SK-N-SH treated with all-trans-retinoic acid at 6 μM for 48 hours (cell line): ENCODE results near the gene FXR2.

Experiments
- ATAC-seq: fragments of 200-7000 bp; cut with Tn5 transposase; 3 replicates; pipeline ENCODE4 v1.9.1; 2020; ENCODE audit warnings: mild to moderate bottlenecking, moderate library complexity
- ARNTL ChIP-seq: fragments of 450-650 bp; formaldehyde crosslinking; IDR thresholded peaks from 2 replicates; pipeline ENCODE4 v1.5.0; 2020; ENCODE audit warnings: low read depth, mild to moderate bottlenecking, moderate library complexity, borderline replicate concordance
- BACH2 ChIP-seq: fragments of 250-450 bp; sonication (Bioruptor Pico); IDR thresholded peaks from 2 replicates; pipeline ENCODE4 v1.9.0; 2021; ENCODE audit warnings: mild to moderate bottlenecking, borderline replicate concordance
- CSDC2 ChIP-seq: fragments of 250-450 bp; sonication (Bioruptor Pico); IDR thresholded peaks from 2 replicates; pipeline ENCODE4 v1.5.0; 2020; ENCODE audit warnings: mild to moderate bottlenecking, moderate library complexity
- ESRRG ChIP-seq: fragments of 250-450 bp; sonication (Bioruptor Pico); IDR thresholded peaks from 2 replicates; pipeline ENCODE4 v1.6.1; 2021; ENCODE audit warnings: mild to moderate bottlenecking
- GLIS3 ChIP-seq: fragments of 250-450 bp; sonication (Bioruptor Pico); IDR thresholded peaks from 2 replicates; pipeline ENCODE4 v1.5.0; 2020; ENCODE audit warnings: mild to moderate bottlenecking, moderate library complexity
- ISL1 ChIP-seq: fragments of 250-450 bp; sonication (Bioruptor Pico); IDR thresholded peaks from 2 replicates; pipeline ENCODE4 v2.1.2; 2022; ENCODE audit warnings: mild to moderate bottlenecking, moderate library complexity
- OSR1 ChIP-seq: fragments of 250-450 bp; sonication (Bioruptor Pico); IDR thresholded peaks from 2 replicates; pipeline ENCODE4 v1.8.0; 2022; ENCODE audit warnings: moderate library complexity, mild to moderate bottlenecking, inconsistent platforms
- PPARA ChIP-seq: fragments of 250-450 bp; sonication (Bioruptor Pico); IDR thresholded peaks from 2 replicates; pipeline ENCODE4 v1.5.0; 2020; ENCODE audit warnings: mild to moderate bottlenecking, borderline replicate concordance
- RARB ChIP-seq: fragments of 250-450 bp; sonication (Bioruptor Pico); IDR thresholded peaks from 2 replicates; pipeline ENCODE4 v1.8.0; 2021; ENCODE audit warnings: mild to moderate bottlenecking, moderate library complexity
- SNAI2 ChIP-seq: fragments of 250-450 bp; sonication (Bioruptor Pico); IDR thresholded peaks from 2 replicates; pipeline ENCODE4 v1.5.0; 2020; ENCODE audit warnings: mild to moderate bottlenecking, moderate library complexity
- TCF4 ChIP-seq: fragments of 250-450 bp; sonication (Bioruptor Pico); IDR thresholded peaks from 2 replicates; pipeline ENCODE4 v1.8.0; 2021; ENCODE audit warnings: mild to moderate bottlenecking, moderate library complexity, borderline replicate concordance
- TOX ChIP-seq: fragments of 250-450 bp; sonication (Bioruptor Pico); IDR thresholded peaks from 2 replicates; pipeline ENCODE4 v1.8.0; 2021; ENCODE audit warnings: mild to moderate bottlenecking, moderate library complexity, borderline replicate concordance
- ZC3H10 ChIP-seq: fragments of 250-450 bp; sonication (Bioruptor Pico); IDR thresholded peaks from 2 replicates; pipeline ENCODE4 v1.5.1; 2021; ENCODE audit warnings: mild to moderate bottlenecking, moderate library complexity
- ZFP3 ChIP-seq: fragments of 250-450 bp; sonication (Bioruptor Pico); IDR thresholded peaks from 2 replicates; pipeline ENCODE4 v1.5.0; 2020; ENCODE audit warnings: mild to moderate bottlenecking, moderate library complexity
- ZFP30 ChIP-seq: fragments of 450-650 bp; formaldehyde crosslinking; IDR thresholded peaks from 2 replicates; pipeline ENCODE4 v1.5.0; 2022; ENCODE audit warnings: mild to moderate bottlenecking, moderate library complexity
- ZNF565 ChIP-seq: fragments of 450-650 bp; formaldehyde crosslinking; conservative IDR thresholded peaks from 2 replicates; pipeline ENCODE4 v1.5.0; 2020; ENCODE audit warnings: low read depth, mild to moderate bottlenecking, moderate library complexity
- ZNF70 ChIP-seq: fragments of 450-650 bp; formaldehyde crosslinking; IDR thresholded peaks from 2 replicates; pipeline ENCODE4 v1.5.0; 2020; ENCODE audit warnings: mild to moderate bottlenecking, moderate library complexity
- ZNF8 ChIP-seq: fragments of 450-650 bp; formaldehyde crosslinking; IDR thresholded peaks from 2 replicates; pipeline ENCODE4 v1.5.0; 2020; ENCODE audit warnings: mild to moderate bottlenecking, moderate library complexity
- TF ChIP-seq, protein P1 (sequence below): fragments of 250-450 bp; sonication (Bioruptor Pico); IDR thresholded peaks from 2 replicates; pipeline ENCODE4 v1.8.0; 2020; ENCODE audit warnings: mild to moderate bottlenecking, moderate library complexity, borderline replicate concordance
- TF ChIP-seq, protein P2 (sequence below): fragments of 250-450 bp; sonication (Bioruptor Pico); IDR thresholded peaks from 2 replicates; pipeline ENCODE4 v1.5.1; 2020; ENCODE audit warnings: low read depth, mild to moderate bottlenecking, moderate library complexity
- TF ChIP-seq, protein P3 (sequence below): fragments of 250-450 bp; sonication (Bioruptor Pico); IDR thresholded peaks from 2 replicates; pipeline ENCODE4 v1.5.0; 2020; ENCODE audit warnings: mild to moderate bottlenecking, moderate library complexity

FXR2 gene

DNA sequence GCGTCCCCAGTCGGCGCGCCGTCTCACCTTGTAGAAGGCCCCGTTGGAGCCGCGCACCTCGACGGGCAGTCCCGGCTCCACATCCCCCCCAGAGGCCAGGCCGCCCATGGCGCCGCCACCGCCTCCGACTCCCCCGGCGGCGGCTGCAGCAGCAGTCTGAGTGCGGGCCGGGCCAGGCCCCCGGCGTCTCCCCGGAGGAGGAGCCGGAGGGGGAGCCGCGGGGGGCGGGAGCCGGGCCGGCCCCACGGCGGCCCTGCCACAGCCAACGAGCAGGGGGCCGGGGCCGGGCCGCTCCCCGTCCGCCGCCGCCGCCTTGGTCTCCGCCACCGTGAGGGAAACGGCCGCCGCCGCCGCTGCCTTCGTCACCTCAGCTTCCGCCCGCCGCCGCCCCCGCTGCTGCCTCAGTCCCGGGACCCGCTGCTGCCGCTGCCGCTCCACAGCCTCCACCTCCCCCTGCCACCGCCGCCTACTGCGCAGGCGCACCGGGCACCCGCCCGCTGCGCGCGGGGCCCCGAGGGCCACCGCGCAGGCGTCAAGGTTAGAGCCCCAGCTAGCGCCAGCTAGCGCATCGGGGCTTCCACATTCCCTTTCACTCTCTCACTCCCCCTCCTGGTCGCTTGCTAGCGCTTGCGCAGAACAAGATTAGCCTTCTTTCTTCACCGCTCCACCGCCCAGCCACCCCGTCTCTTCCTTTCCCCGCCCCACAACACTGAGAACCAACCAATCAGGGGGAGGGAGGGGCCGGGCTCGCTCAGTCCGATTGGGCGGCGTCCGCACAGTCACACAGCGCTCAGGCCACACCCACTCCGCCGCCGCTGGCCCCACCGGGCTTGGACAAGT, at the start of gene FXR2:
Gene FXR2 (minus strand): TSS at position 473 of the 840 bp plus-strand sequence. CDS start 365 bp downstream, at position 108.
- TF ChIP-seq ZNF565 (CRISPR knock-in tag) (no peak), ZFP30 (no peak), ESRRG (no peak), ZFP3 (no peak), TCF4 (CRISPR knock-in tag) (no peak)
- TF ChIP-seq, protein P1, sequence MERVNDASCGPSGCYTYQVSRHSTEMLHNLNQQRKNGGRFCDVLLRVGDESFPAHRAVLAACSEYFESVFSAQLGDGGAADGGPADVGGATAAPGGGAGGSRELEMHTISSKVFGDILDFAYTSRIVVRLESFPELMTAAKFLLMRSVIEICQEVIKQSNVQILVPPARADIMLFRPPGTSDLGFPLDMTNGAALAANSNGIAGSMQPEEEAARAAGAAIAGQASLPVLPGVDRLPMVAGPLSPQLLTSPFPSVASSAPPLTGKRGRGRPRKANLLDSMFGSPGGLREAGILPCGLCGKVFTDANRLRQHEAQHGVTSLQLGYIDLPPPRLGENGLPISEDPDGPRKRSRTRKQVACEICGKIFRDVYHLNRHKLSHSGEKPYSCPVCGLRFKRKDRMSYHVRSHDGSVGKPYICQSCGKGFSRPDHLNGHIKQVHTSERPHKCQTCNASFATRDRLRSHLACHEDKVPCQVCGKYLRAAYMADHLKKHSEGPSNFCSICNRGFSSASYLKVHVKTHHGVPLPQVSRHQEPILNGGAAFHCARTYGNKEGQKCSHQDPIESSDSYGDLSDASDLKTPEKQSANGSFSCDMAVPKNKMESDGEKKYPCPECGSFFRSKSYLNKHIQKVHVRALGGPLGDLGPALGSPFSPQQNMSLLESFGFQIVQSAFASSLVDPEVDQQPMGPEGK (CRISPR knock-in tag), result 0 out of 2 replicates have a peak, but pooled peaks have one; percentile 29
- peak; percentile 96 for ATAC-seq

DNA sequence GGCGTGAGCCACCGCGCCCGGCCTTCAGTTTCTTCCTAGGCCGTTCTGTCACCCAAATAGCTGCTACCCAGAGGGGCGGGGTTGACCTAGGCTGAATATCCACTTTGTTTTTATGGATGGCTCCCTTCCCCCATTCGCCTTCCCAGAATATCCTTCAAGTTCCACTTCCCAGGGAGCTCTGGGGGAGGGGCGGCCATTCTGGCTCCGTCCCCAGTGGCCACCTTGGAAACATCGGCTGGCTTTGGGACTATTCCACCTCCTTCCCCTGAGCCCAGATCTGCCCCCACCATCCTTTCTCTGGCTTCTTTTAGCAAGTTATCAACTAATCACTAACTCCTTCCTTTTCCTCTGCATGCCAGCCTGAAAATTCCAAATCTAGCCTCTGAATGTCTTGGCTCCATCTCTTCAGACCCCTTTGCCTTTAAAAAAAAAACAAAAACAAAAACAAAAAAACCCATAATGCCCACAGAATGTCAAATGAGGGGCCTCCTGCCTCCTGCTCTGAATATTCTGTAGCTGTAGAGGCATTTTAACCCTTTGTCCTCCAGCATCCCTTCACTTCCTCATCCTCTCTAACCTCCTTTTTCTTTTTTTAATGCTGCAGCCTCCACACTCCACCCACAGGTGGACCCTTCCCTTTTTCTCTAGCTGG, 42.4 kb upstream of the FXR2 start:
- ATAC-seq, result no peak
- TF ChIP-seq ZFP3 (no peak), TOX (CRISPR knock-in tag) (no peak), ARNTL (CRISPR knock-in tag) (no peak), ZC3H10 (CRISPR knock-in tag) (no peak), RARB (CRISPR knock-in tag) (no peak), PPARA (CRISPR knock-in tag) (no peak), ESRRG (no peak), ZNF8 (CRISPR knock-in tag) (no peak), SNAI2 (CRISPR knock-in tag) (no peak), BACH2 (CRISPR knock-in tag) (no peak), ZNF565 (CRISPR knock-in tag) (no peak), ZNF70 (CRISPR knock-in tag) (no peak)
- TF ChIP-seq, protein P2, sequence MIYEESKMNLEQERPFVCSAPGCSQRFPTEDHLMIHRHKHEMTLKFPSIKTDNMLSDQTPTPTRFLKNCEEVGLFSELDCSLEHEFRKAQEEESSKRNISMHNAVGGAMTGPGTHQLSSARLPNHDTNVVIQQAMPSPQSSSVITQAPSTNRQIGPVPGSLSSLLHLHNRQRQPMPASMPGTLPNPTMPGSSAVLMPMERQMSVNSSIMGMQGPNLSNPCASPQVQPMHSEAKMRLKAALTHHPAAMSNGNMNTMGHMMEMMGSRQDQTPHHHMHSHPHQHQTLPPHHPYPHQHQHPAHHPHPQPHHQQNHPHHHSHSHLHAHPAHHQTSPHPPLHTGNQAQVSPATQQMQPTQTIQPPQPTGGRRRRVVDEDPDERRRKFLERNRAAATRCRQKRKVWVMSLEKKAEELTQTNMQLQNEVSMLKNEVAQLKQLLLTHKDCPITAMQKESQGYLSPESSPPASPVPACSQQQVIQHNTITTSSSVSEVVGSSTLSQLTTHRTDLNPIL (CRISPR knock-in tag), result no peak

DNA sequence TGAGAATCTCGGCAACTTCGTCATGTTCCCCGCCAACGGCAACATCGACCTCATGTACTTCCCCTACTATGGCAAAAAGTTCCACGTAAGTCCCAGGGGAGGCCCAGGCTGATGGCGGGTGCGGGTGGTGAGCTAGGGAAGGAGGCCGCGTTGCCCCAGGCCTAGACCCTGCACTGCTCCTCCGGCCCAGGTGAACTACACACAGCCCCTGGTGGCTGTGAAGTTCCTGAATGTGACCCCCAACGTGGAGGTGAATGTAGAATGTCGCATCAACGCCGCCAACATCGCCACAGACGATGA, 40.8 kb upstream of the FXR2 start:
- no peak for ATAC-seq
- TF ChIP-seq ZNF565 (CRISPR knock-in tag), result no peak
- no peak for TF ChIP-seq CSDC2 (CRISPR knock-in tag)
- no peak for TF ChIP-seq ZFP30
- TF ChIP-seq, protein P1 (CRISPR knock-in tag), result no peak
- TF ChIP-seq SNAI2 (CRISPR knock-in tag), result no peak
- no peak for TF ChIP-seq ARNTL (CRISPR knock-in tag)
- no peak for TF ChIP-seq GLIS3 (CRISPR knock-in tag)
- TF ChIP-seq ZFP3, result no peak
- no peak for TF ChIP-seq TOX (CRISPR knock-in tag)
- no peak for TF ChIP-seq ZC3H10 (CRISPR knock-in tag)
- no peak for TF ChIP-seq RARB (CRISPR knock-in tag)

DNA sequence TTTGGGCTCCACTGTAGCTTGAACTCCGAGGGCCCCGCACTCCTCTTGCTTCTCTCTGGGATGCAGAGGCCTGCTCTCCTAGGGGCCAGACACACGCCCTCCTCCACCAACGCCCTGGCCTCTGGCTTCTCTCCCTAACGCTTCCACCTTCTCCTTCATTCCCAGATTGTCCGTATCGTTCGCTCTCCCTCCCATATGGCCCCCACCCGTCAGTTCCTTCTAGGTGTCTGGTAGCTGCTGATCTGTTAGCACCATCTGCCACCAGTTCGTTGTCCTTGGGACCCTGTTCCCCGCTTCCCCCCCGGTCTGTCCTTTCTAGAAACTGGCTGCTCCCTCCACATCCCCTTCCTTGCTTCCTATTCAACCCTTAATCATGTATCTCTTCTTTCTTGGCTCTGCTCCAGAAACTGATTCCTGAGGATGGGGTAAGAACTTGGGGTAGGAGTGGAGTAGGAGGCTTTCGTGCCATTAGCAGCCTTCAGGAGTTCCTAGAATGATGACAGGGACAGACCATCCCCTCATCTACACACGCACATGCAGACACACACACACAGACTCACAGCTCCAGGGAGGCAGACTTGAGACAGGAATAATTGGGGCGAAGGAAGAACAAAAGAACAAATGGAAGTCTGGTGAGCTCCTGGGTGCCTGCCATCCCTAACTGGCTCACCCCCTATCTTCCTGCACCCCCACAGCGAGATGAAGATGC, 40.3 kb upstream of the FXR2 start:
- no peak for ATAC-seq
- TF ChIP-seq ZC3H10 (CRISPR knock-in tag), result no peak
- TF ChIP-seq, protein P1 (CRISPR knock-in tag), result no peak
- no peak for TF ChIP-seq ZNF565 (CRISPR knock-in tag)
- TF ChIP-seq OSR1 (CRISPR knock-in tag), result no peak
- TF ChIP-seq, protein P3, sequence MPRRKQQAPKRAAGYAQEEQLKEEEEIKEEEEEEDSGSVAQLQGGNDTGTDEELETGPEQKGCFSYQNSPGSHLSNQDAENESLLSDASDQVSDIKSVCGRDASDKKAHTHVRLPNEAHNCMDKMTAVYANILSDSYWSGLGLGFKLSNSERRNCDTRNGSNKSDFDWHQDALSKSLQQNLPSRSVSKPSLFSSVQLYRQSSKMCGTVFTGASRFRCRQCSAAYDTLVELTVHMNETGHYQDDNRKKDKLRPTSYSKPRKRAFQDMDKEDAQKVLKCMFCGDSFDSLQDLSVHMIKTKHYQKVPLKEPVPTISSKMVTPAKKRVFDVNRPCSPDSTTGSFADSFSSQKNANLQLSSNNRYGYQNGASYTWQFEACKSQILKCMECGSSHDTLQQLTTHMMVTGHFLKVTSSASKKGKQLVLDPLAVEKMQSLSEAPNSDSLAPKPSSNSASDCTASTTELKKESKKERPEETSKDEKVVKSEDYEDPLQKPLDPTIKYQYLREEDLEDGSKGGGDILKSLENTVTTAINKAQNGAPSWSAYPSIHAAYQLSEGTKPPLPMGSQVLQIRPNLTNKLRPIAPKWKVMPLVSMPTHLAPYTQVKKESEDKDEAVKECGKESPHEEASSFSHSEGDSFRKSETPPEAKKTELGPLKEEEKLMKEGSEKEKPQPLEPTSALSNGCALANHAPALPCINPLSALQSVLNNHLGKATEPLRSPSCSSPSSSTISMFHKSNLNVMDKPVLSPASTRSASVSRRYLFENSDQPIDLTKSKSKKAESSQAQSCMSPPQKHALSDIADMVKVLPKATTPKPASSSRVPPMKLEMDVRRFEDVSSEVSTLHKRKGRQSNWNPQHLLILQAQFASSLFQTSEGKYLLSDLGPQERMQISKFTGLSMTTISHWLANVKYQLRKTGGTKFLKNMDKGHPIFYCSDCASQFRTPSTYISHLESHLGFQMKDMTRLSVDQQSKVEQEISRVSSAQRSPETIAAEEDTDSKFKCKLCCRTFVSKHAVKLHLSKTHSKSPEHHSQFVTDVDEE, result no peak
- TF ChIP-seq, protein P2 (CRISPR knock-in tag), result no peak
- no peak for TF ChIP-seq ISL1
- TF ChIP-seq ESRRG, result no peak
- TF ChIP-seq ZFP30, result no peak
- no peak for TF ChIP-seq BACH2 (CRISPR knock-in tag)
- no peak for TF ChIP-seq TOX (CRISPR knock-in tag)
- no peak for TF ChIP-seq RARB (CRISPR knock-in tag)
- TF ChIP-seq ARNTL (CRISPR knock-in tag), result no peak
